Inferior parietal cortex (tissue), 1 donor: ENCODE data around the gene RFPL3.
A peak's percentile ranks its signal among the peaks of the same experiment; 100 is the strongest.
"Not testable (repeated sequence)": the region's sequence is repeated elsewhere in the genome, so short reads cannot be mapped to it uniquely, and the experiment has no call there.

Source experiments
- DNase-seq: peaks from one replicate; pipeline ENCODE4 v3.0.0-alpha.2; 2016; ENCODE audit errors: extremely low spot score

RFPL3 gene

GRCh38 chr22:32353840-32354239 lies 3.8 kb upstream of the RFPL3 start:
- no peak for DNase-seq

- no peak for DNase-seq
These were observed 3.0 kb upstream of the RFPL3 start for GRCh38 chr22:32354360-32355351.

- DNase-seq: no peak
These were observed 1.9 kb upstream of the RFPL3 start for GRCh38 chr22:32355760-32356159.

- DNase-seq: not testable (repeated sequence)
These were observed 2.4 kb downstream of the RFPL3 start for GRCh38 chr22:32360096-32360495.

- DNase-seq: no peak
These were observed 3.6 kb downstream of the RFPL3 start for GRCh38 chr22:32361257-32361656.

- DNase-seq: no peak
These were observed 6.5 kb downstream of the RFPL3 start for GRCh38 chr22:32364210-32364609.

- DNase-seq: no peak
These were observed 18.2 kb downstream of the RFPL3 start for GRCh38 chr22:32375678-32376450.

- DNase-seq: no peak
These were observed 19.0 kb downstream of the RFPL3 start for GRCh38 chr22:32376681-32377080.

- DNase-seq: peak; percentile 48
These were observed 21.1 kb downstream of the RFPL3 start for GRCh38 chr22:32378707-32379272.

- DNase-seq: no peak
These were observed 23.3 kb downstream of the RFPL3 start for GRCh38 chr22:32380991-32381390.

GRCh38 chr22:32385681-32386080 lies 28.0 kb downstream of the RFPL3 start:
- no peak for DNase-seq

GRCh38 chr22:32389685-32390084 lies 32.0 kb downstream of the RFPL3 start:
- peak; percentile 24 for DNase-seq

GRCh38 chr22:32395107-32395506 lies 37.4 kb downstream of the RFPL3 start:
- DNase-seq: no peak

GRCh38 chr22:32396255-32396654 lies 38.6 kb downstream of the RFPL3 start:
- DNase-seq: no peak

- DNase-seq: no peak
These were observed 39.1 kb downstream of the RFPL3 start for GRCh38 chr22:32396746-32397145.

- no peak for DNase-seq
These were observed 43.8 kb downstream of the RFPL3 start for GRCh38 chr22:32401486-32401885.

- DNase-seq: no peak
These were observed 46.4 kb downstream of the RFPL3 start for GRCh38 chr22:32404021-32404420.

GRCh38 chr22:32407312-32407711 lies 49.6 kb downstream of the RFPL3 start:
- DNase-seq: no peak

- no peak for DNase-seq
These were observed 50.3 kb downstream of the RFPL3 start for GRCh38 chr22:32407936-32408335.

GRCh38 chr22:32409977-32410376 lies 52.3 kb downstream of the RFPL3 start:
- DNase-seq: no peak

GRCh38 chr22:32410459-32410858 lies 52.8 kb downstream of the RFPL3 start:
- DNase-seq: no peak
